HL-60/S4 (cell line): ENCODE measurements around the gene NTSR2.
"Not testable (repeated sequence)": the region's sequence is repeated elsewhere in the genome, so short reads cannot be mapped to it uniquely, and the experiment has no call there.

Experiments
- in situ Hi-C: fragments of 300-500 bp; cut with MboI; formaldehyde crosslinking; loops from 2 replicates; pipeline ENCODE4 v1.14.3; 2022; ENCODE audit warnings: low sequenced_read_pairs

NTSR2 gene

DNA sequence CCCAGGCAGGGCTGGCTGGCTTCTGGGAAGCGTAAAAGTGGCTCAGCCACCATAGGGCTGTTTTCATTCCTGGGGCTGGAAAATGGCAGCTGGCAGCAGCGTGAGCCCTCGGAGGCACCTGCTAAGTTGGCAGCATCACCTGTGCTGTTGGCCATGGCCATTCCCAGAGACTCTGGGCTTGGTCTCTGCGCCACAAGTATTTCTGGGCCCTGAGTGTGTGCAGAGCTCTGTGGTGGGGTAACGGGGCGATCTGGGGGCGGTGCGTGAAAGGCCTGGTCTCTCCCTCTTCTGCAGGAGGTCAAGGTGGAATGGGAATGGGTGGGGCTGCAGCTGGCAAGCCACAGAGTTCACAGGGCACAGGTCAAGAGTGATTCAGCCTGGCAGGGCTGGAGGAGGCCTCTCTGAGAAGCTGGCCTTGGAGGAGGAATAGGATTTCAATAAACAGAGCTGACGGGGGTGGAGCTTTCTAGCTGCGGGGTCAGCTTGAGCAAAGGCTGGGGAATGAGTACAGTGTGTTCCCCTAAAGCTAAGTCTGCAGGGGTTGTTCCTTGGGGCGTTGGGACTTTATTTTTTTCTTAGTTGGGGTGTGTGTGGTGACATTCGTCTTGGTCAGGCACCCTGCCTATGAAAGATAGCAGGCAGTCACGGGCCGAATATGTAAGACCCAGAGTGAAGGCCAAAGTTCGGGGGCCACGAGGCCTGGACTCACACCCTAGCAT, 10.3 kb upstream of the NTSR2 start:
- in situ Hi-C loops, result no loop called here

- in situ Hi-C loops, result no loop called here
These were observed 9.6 kb upstream of the NTSR2 start for GRCh38 chr2:11679486-11680181.

GRCh38 chr2:11679016-11679415, 9.0 kb upstream of the NTSR2 start:
- in situ Hi-C loops, result no loop called here

DNA sequence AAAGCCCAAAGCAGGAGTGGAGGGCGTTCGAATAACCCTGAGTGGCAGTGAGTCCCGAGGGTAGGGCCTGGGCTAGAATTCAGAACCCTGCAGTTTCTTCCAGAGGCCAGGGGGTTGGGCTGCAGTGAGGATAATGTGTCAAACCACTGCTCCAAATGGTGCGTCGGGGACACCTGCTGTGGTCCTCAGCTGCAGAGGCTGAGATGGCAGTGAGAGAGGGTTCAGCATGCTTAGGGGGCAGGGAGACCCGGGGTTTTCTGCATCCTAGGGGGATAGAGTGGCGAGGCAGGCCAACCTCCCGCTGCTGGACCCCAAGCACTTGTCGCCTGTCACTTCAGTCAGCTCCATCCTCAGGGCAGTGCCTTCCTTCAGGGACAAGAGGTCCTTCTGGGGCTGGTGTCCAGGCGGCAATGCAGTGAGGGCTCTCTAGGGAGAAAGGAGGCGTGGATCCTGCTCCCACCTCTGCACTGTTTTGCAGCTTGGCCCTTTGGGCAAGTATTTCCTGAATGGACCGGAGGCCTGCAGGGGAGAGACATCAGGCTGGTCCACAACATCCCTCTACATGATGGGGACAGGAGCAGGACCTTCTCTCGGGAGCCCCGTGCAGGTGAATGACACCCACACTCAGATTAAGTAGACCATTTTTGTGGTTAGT, 8.4 kb upstream of the NTSR2 start:
- in situ Hi-C loops, result no loop called here

GRCh38 chr2:11677136-11678055, 7.4 kb upstream of the NTSR2 start:
- in situ Hi-C loops, result no loop called here

DNA sequence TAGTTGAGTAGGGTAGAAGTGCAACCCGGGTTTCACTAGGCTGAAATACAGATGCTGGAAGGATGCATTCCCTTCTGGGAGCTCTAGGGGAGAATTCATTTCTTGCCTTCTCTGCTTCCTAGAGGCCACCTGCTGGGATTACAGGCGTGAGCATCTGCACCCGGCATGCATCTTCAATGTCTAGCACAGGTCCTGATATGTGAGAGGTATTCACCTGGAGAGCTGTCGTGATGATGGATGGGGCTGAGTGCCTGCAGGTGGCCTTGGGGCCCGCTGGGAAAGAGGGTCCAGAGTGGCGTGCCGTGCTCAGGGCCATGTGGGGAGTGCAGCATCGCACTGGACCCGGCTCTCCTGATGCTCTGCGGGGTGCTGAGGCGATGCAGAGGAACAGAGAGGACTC, 6.6 kb upstream of the NTSR2 start:
- in situ Hi-C loops, result no loop called here

DNA sequence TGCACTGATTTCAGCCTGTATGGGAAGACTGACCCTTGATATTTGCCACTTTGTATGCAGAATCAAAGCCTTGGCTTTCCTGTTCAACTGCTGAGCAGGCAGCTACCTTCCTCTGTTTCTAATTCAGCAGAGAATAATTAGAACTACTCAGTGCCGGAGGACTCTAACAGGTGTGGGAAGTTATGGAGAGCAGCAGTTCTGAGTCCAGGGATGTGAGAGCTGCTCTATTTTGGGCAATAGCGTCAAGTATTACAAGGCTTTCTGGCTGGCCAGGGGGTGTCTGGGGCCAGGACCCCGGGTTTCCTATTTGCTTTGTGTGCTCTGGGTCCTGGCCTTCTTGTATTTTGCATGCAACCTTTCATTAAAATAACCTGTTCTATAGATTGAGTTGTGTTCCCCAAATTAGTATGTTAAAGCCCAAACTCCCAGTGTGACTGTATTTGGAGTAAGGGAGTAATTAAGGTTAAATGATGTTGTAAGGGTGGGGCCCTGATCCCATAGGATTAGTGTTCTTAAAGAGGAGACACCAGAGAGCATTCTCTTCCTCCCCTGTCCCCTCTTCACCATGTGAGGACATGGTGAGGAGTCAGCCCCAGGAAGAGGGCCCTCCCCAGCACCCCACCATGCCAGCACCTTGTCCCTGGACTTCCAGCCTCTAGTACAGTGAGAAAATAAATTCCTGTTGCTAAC, 5.6 kb upstream of the NTSR2 start:
- in situ Hi-C loops, result no loop called here

- in situ Hi-C loops, result no loop called here
These were observed 5.0 kb upstream of the NTSR2 start for GRCh38 chr2:11674983-11675382.

DNA sequence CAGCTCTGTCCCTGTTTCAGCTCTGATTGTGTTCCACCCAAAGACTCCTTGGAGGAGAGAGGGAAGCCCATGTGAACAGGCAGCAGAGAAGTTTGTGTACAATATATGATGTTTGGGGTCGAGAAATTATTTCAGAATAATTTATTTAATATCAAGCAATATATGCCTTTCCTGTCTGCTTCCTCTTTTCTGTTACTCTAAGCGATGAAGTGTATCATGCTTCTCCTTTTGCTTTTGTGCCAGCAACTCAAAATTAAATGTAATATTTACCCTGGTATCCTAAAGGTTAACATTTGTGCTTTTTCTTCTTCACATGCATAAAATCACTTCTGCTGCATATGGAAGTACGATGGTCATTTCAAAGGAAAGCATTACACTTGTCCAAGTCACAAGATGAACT, 2.4 kb upstream of the NTSR2 start:
- in situ Hi-C loops, result no loop called here

- in situ Hi-C loops, result no loop called here
These were observed 1.9 kb downstream of the NTSR2 start for GRCh38 chr2:11667866-11668637.

- in situ Hi-C loops, result no loop called here
These were observed 2.8 kb downstream of the NTSR2 start for GRCh38 chr2:11667194-11667593.

DNA sequence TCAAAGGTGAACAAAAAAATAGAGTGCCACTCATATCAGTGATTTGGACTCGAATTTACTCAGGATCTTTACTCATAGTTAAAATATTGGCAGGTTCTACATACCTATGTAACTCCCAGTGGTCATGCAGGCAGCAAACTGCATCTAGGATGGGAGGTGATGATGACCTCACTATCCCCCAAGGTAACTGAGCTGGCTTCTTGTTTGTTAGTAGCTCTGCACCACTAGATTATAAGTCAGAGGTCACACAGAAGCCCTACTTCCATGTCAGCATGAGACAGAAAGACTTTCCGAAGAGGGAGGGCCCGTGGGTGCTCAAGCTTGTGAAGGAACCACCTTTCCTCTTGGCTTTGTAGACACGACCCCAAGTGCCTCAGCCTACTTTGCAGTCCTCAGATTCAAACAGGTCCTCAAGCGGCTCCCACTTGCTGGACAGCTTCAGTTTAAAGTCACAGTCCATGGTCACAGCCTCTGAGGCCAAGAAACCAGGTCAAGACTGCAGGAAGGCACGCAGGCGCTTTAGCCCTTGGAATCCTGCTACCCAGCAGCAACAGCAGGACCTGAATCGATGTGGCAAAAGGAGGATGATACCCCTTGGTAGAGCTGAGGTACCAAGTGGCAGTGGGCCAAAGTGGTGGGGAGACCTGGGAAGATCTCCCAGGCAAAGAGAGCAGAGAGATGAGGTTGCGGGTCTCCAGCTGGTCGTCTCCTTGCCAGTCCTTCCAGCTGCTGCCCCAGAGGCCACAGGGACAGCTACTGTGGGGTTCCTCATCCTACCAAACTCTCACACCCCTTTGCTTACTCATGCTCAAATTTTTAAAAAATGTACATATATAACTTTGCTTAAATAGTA, 4.3 kb downstream of the NTSR2 start:
- in situ Hi-C loops, result no loop called here

GRCh38 chr2:11665028-11665427, 5.0 kb downstream of the NTSR2 start:
- in situ Hi-C loops, result no loop called here

- in situ Hi-C loops, result no loop called here
These were observed 6.6 kb downstream of the NTSR2 start for GRCh38 chr2:11663427-11663826.

DNA sequence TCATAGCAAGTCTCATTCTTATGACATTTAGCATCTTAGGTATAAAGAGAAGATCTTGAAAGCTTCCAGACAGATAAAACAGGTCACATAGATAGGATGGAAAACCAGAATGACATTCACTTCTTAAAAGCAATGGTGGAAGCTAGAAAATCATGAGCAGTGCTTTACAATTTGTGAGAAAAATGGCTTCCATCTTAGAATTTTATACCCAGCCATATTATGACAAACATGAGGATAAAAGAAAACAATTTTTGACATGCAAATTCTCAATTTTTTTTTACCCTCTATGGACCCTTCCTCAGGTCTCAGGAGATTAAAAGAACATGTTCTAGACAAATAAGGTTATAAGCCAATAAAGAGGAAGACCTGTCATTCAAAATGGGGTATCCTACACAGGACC, 7.1 kb downstream of the NTSR2 start:
- in situ Hi-C loops, result no loop called here

GRCh38 chr2:11661891-11662435, 8.0 kb downstream of the NTSR2 start:
- in situ Hi-C loops, result no loop called here

GRCh38 chr2:11660396-11660795, 9.6 kb downstream of the NTSR2 start:
- in situ Hi-C loops, result not testable (repeated sequence)

- in situ Hi-C loops, result no loop called here
These were observed 10.1 kb downstream of the NTSR2 start for GRCh38 chr2:11659851-11660250.

DNA sequence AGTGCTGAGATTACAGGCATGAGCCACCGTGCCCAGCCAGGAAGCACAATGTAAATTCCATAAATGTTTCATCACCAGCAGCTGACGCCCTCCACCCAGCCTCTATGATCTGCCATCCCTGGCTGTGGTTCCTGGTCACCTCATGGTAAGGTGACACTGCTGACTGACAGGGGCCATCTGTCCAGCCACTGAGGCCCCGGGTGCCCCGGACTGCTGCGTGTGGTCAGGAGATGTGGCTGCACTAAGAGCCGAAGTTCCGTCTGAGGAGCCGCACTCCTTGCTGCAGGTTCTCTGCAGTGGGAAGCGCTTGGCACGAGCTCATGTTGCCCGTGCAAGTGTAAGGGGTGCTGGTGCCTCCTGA, 10.9 kb downstream of the NTSR2 start:
- in situ Hi-C loops, result no loop called here
